NT2/D1 (cell line): ENCODE data around the gene NAA16.

Source experiments
- SUZ12 ChIP-seq: IDR thresholded peaks from 2 replicates; pipeline ENCODE4 v1.6.1; 2011; ENCODE audit not compliant: insufficient read length, insufficient read depth; ENCODE audit errors: extremely low read depth
- YY1 ChIP-seq: IDR thresholded peaks from 2 replicates; pipeline ENCODE4 v1.6.1; 2011; ENCODE audit not compliant: insufficient read length, insufficient read depth
- ZNF274 ChIP-seq: IDR thresholded peaks from 2 replicates; pipeline ENCODE4 v1.6.1; 2011; ENCODE audit warnings: mild to moderate bottlenecking, low read depth, low read length

- TF ChIP-seq ZNF274 (no peak), YY1 (no peak), SUZ12 (no peak)
Measured at GRCh38 chr13:41344358-41344757, 33.3 kb downstream of the NAA16 start.
